HG03469 (cell line): Measurements from ENCODE around the gene LDLRAD2.

ENCODE experiments used
- ATAC-seq: cut with Tn5 transposase; IDR thresholded peaks from one replicate; pipeline ENCODE4 v1.9.1; 2021; ENCODE audit warnings: mild to moderate bottlenecking, moderate library complexity, moderate number of reproducible peaks; ENCODE audit not compliant: unreplicated experiment

The LDLRAD2 gene

GRCh38 chr1:21857840-21858670 lies 46.0 kb downstream of the LDLRAD2 start:
- no peak for ATAC-seq

GRCh38 chr1:21859669-21860179 lies 47.7 kb downstream of the LDLRAD2 start:
- no peak for ATAC-seq

- ATAC-seq: no peak
Measured at GRCh38 chr1:21860971-21861370, 48.9 kb downstream of the LDLRAD2 start.

GRCh38 chr1:21861602-21862429 lies 49.8 kb downstream of the LDLRAD2 start:
- ATAC-seq: no peak

- ATAC-seq: no peak
Measured at GRCh38 chr1:21863981-21864380, 51.9 kb downstream of the LDLRAD2 start.

GRCh38 chr1:21864730-21865129 lies 52.7 kb downstream of the LDLRAD2 start:
- no peak for ATAC-seq

GRCh38 chr1:21865609-21865942 lies 53.5 kb downstream of the LDLRAD2 start:
- no peak for ATAC-seq

GRCh38 chr1:21865943-21866706 lies 54.1 kb downstream of the LDLRAD2 start:
- ATAC-seq: no peak

- no peak for ATAC-seq
Measured at GRCh38 chr1:21866707-21867043, 54.6 kb downstream of the LDLRAD2 start.

GRCh38 chr1:21867451-21867996 lies 55.5 kb downstream of the LDLRAD2 start:
- no peak for ATAC-seq

- ATAC-seq: no peak
Measured at GRCh38 chr1:21868482-21868881, 56.4 kb downstream of the LDLRAD2 start.

- ATAC-seq: no peak
Measured at GRCh38 chr1:21868941-21869454, 56.9 kb downstream of the LDLRAD2 start.

- ATAC-seq: no peak
Measured at GRCh38 chr1:21869620-21870121, 57.6 kb downstream of the LDLRAD2 start.

GRCh38 chr1:21870611-21871010 lies 58.5 kb downstream of the LDLRAD2 start:
- no peak for ATAC-seq

GRCh38 chr1:21871943-21872342 lies 59.9 kb downstream of the LDLRAD2 start:
- ATAC-seq: no peak

- ATAC-seq: no peak
Measured at GRCh38 chr1:21872445-21873079, 60.5 kb downstream of the LDLRAD2 start.

GRCh38 chr1:21873174-21873573 lies 61.1 kb downstream of the LDLRAD2 start:
- no peak for ATAC-seq

GRCh38 chr1:21873761-21874160 lies 61.7 kb downstream of the LDLRAD2 start:
- ATAC-seq: no peak

GRCh38 chr1:21874328-21874727 lies 62.3 kb downstream of the LDLRAD2 start:
- ATAC-seq: no peak
